Stimulated activated CD8-positive, alpha-beta memory T cell treated with anti-CD3 and anti-CD28 coated beads, Interleukin-7, amount 100 ng/mL, for 1 hour (primary cell): ENCODE data around the gene MYO18B.

Experiments
- DNase-seq, 2 donors: peaks; one replicate each; pipeline ENCODE4 v3.0.0-alpha.2; 2020; ENCODE audit warnings: low read depth in 2 of 2

MYO18B gene

GRCh38 chr22:25777411-25777810, 35.4 kb downstream of the MYO18B start:
- DNase-seq: no peak

- DNase-seq: no peak
Observed at GRCh38 chr22:25777870-25778269, 35.9 kb downstream of the MYO18B start.

GRCh38 chr22:25779426-25779825, 37.4 kb downstream of the MYO18B start:
- no peak for DNase-seq

GRCh38 chr22:25779890-25780289, 37.9 kb downstream of the MYO18B start:
- no peak for DNase-seq

GRCh38 chr22:25780673-25781072, 38.7 kb downstream of the MYO18B start:
- DNase-seq: no peak

GRCh38 chr22:25781801-25782200, 39.8 kb downstream of the MYO18B start:
- DNase-seq: no peak

GRCh38 chr22:25782831-25783230, 40.8 kb downstream of the MYO18B start:
- DNase-seq: no peak

- no peak for DNase-seq
Observed at GRCh38 chr22:25783856-25784255, 41.9 kb downstream of the MYO18B start.

GRCh38 chr22:25786165-25786564, 44.2 kb downstream of the MYO18B start:
- no peak for DNase-seq

- no peak for DNase-seq
Observed at GRCh38 chr22:25791556-25791955, 49.6 kb downstream of the MYO18B start.

- no peak for DNase-seq
Observed at GRCh38 chr22:25795478-25795877, 53.5 kb downstream of the MYO18B start.

GRCh38 chr22:25797498-25798290, 55.7 kb downstream of the MYO18B start:
- no peak for DNase-seq

- no peak for DNase-seq
Observed at GRCh38 chr22:25800766-25801165, 58.8 kb downstream of the MYO18B start.

- DNase-seq: no peak
Observed at GRCh38 chr22:25802018-25802417, 60.0 kb downstream of the MYO18B start.

- no peak for DNase-seq
Observed at GRCh38 chr22:25804676-25805075, 62.7 kb downstream of the MYO18B start.

GRCh38 chr22:25806579-25806978, 64.6 kb downstream of the MYO18B start:
- DNase-seq: no peak

- no peak for DNase-seq
Observed at GRCh38 chr22:25814685-25815084, 72.7 kb downstream of the MYO18B start.

- DNase-seq: no peak
Observed at GRCh38 chr22:25815561-25815960, 73.6 kb downstream of the MYO18B start.

- DNase-seq: no peak
Observed at GRCh38 chr22:25816522-25817059, 74.6 kb downstream of the MYO18B start.

GRCh38 chr22:25817092-25817943, 75.3 kb downstream of the MYO18B start:
- no peak for DNase-seq

- no peak for DNase-seq
Observed at GRCh38 chr22:25818541-25818940, 76.6 kb downstream of the MYO18B start.

GRCh38 chr22:25822344-25822743, 80.4 kb downstream of the MYO18B start:
- no peak for DNase-seq

GRCh38 chr22:25823276-25823675, 81.3 kb downstream of the MYO18B start:
- DNase-seq: no peak
